Measurements from ENCODE around the gene AP1S3. TPM values are rescaled to one million over a fixed set of nuclear protein-coding genes. Genes with fewer than 3 reads are reported as not detected.

AP1S3 gene
- total RNA-seq, 2 donors from 2014 or later, result 0.71 to 1.0 TPM

DNA sequence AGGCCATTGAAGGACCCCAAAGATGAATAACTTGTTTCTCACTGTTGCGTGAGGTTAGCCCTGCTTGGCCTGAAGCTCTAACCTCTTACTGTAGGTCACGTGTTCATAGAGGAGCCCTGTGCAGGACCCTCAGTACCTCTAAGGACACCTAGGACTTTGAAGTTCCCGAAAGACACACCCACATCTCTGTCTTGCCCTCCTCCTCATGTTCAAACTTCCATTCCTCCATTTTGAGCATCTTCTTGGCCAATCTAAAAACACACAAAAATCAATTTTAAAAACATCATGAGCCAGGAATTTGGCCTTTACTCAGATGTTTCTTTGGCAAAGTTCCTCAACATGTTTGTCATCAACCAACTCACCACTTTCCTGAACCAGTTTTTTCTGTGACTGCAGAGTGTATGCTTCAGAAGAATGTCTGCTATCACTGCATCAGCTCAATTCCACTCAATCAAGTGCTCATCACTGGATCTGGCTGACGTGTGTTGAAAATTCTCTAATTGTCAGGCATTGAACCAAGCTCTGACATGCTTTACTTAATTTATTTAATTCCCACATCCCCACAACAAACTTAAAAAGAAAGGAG is 101.6 kb downstream of the AP1S3 start:
- intact Hi-C loops (cut with DNase I), result no loop called here
- ATAC-seq (peak; percentile 25 to 92), DNase-seq (no peak)

DNA sequence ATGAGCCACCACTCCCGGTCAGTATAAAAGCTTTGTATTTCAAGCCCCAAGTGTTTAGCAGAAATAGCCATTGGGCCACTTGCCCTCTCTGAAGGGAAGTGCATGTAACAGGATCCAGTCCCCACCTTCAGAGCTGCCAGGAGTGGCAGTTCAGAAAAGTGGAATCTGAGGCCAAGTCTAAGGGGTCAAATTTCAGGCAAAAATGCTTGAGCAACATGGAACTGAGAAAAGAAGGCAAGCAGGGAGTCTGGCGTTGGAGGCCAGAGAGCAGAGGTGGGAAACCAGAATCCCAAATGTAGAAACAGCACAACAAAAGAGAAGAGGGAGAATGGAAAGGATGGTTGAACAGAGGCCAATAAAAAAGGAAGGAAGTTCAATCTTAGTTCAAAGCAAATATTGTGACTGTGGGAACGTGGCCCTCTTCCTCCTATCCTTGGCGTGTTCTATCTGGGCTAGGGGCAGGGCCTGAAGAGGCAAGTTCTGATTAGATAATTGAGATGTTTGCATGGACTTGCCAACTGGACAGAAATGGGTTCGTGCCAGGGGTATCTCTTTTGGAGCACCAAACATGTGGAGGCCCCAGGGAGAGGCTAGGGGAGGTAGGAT is 102.2 kb downstream of the AP1S3 start:
- DNase-seq, result peak; percentile 19
- peak; percentile 16 to 25 for ATAC-seq
- intact Hi-C loops (cut with DNase I), result no loop called here

DNA sequence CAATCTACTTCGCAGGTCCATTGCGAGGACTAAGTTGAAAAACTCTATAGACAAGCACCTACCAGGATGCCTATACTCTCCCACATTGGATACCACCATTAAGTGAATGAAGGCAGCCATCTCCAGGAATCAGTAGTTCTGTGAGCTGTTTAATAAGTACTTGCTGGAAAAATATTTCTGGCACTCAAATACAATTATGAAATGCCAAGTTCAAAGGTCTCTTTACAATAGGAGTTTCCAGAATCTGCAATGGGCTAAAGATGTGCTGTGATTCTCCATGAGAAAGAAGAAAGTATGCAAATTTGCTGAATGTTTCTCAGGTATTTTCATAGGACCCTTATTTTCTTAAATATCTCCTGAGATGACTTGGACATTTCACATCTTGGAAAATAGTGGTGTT is 103.0 kb downstream of the AP1S3 start:
- intact Hi-C loops (cut with DNase I), result no loop called here
- DNase-seq (no peak), ATAC-seq (no peak)

DNA sequence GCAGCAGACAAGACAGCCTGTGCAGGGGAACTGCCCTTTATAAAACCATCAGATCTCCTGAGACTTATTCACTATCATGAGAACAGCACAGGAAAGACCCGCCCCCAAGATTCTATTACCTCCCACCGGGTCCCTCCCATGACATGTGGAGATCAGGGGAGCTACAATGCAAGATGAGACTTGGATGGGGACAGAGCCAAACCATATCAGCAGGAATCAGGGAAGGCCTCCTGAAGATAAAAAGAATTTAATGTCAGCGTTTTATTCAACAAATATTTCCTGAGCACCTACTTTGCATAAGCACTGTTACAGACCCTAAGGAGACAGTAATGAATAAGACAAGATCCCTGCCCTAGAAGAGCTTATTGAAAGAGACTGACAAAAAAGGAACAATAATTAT is 105.0 kb downstream of the AP1S3 start:
- intact Hi-C loops (cut with DNase I), result no loop called here
- no peak for ATAC-seq

DNA sequence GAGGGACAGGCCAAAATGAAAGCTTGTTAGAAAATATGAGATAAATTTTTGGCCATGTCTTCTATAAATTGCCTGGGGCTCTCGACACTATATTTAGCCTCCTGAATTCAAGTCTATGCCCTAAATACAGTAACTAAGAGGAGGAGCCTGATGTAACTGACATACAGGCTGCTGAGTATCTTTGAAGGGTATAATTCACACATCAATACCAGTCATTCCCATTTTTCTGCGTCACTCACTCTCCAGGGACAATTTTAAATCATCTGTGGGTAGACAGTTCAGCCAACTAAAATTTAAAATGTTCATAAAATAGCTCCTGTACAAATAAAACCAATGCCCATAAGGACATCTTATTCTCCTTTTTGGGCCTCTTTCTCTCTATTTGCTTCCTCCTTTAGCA is 105.9 kb downstream of the AP1S3 start:
- ATAC-seq (no peak), DNase-seq (no peak)
- intact Hi-C loops (cut with DNase I), result no loop called here

More for the DNA sequence above, 105.0 kb downstream of the AP1S3 start:
- no peak for DNase-seq

GRCh38 chr2:223729781-223730180 is 107.6 kb downstream of the AP1S3 start:
- no peak for DNase-seq
- ATAC-seq, result no peak
- intact Hi-C loops (cut with DNase I), result no loop called here

DNA sequence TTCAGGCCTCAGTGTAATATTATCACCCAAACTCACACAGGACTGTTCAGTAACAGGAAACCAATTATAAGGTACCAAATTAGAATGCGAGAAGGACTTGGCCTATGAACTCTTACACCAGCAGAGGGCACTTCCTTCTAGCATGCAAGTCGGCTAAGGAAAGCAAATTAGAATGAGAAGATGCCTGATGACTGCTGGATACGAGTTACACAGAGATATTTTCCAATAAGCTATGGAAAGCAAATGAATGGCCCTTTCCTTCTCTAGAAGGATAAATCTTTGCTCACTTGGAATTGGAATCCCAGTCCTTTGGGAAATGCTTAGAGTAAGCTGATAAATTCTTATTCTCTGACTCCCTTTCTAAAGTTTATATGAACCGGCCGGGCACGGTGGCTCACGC is 109.8 kb downstream of the AP1S3 start:
- intact Hi-C loops (cut with DNase I), result no loop called here
- no peak for ATAC-seq

DNA sequence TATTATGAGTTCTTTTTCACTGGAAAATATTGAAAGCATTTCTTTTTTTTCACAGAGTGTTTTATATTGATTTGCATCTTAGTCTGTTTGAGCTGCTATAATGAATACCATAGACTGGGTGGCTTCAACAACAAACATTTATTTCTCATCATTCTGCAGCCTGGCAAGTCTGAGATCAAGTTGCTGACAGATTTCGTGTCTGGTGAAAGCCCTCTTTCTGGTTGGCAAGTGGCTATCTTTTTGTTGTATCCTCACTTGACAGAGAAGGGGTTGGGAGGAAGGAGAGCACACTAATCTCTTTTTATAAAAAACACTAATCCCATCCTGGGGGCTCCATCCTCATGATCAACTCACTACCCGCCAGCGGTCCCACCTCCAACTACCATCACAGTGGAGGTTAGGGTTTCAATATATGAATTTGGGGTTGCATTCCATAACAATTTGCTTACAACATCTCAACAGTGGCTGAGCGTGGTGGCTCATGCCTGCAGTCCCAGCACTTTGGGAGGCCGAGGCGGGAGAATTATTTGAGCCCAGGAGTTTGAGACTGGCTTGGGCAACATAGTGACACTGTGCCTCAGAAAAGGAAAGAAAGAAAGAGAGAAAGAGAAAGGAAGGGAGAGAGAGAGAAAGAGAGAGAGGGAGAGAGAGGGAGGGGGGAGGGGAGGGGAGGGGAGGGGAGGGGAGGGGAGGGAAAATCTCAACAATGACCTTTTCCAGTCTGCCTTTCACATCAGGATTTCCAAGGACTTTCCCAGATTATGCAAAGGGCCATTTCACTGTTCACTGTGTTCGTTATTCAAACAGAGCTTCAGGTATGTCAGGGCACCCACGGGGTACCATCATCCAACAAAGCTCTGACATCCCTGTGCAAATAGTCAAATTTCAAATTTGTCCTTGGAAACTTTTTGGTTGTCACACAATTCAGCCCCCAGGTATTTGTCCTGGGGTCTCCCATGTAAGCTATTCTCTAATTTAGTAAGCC is 111.1 kb downstream of the AP1S3 start:
- DNase-seq, result no peak
- ATAC-seq, result peak in 1 of 2 donors; percentile 3
- intact Hi-C loops (cut with DNase I), result no loop called here

More for the DNA sequence above, 109.8 kb downstream of the AP1S3 start:
- DNase-seq, result no peak

- intact Hi-C loops (cut with DNase I), result no loop called here
- ATAC-seq (peak; percentile 95 to 97), DNase-seq (peak; percentile 92)
Observed at GRCh38 chr2:223725494-223725893, 111.9 kb downstream of the AP1S3 start.

GRCh38 chr2:223724861-223725260 is 112.5 kb downstream of the AP1S3 start:
- ATAC-seq (peak in 1 of 2 donors; percentile 12), DNase-seq (no peak)
- intact Hi-C loops (cut with DNase I), result no loop called here

DNA sequence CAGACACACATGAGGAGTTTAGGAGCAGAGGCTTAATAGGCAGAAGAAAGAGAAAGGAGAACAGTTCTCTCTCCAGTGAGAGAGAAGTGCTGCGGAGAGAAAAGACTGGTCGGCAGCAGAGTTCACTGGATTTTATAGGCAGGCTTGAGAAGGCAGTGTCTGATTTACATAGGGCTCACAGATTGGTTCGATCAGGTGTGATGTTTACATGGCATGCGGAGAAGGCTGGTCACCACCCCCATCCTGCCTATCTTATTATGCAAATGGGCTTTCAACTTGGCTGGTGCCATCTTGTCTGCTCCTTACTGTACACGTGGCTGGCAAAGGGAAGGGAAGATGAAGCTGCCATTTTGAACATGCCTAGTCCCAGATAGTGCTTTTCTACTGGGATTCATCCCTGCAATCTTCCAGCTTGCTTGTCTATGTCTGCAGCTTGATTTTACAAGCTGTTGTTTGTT is 113.4 kb downstream of the AP1S3 start:
- intact Hi-C loops (cut with DNase I), result no loop called here
- no peak for ATAC-seq

GRCh38 chr2:223722226-223722625 is 115.2 kb downstream of the AP1S3 start:
- ATAC-seq (no peak), DNase-seq (no peak)
- intact Hi-C loops (cut with DNase I), result no loop called here

More for the DNA sequence above, 113.4 kb downstream of the AP1S3 start:
- DNase-seq, result no peak

- ATAC-seq, result no peak
- intact Hi-C loops (cut with DNase I), result no loop called here
- no peak for DNase-seq
Observed at GRCh38 chr2:223721746-223722145, 115.6 kb downstream of the AP1S3 start.

DNA sequence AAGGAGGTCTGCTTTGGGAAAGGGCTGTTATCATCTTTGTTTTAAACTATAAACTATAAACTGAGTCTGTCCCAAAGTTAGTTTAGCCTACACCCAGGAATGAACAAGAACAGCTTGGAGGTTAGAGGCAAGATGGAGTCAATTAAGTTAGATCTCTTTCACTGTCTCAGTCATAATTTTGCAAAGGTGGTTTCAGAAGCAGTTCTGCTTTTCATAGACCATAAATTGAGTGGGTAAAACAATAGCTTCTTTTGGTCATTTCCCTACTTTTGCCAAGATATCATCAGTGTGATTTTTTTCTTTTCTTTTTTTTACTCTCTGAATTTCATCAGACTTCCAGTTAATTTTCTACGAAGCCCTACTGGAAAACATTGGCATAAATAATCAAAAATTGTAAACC is 117.0 kb downstream of the AP1S3 start:
- DNase-seq, result no peak
- intact Hi-C loops (cut with DNase I), result no loop called here
- ATAC-seq, result no peak

DNA sequence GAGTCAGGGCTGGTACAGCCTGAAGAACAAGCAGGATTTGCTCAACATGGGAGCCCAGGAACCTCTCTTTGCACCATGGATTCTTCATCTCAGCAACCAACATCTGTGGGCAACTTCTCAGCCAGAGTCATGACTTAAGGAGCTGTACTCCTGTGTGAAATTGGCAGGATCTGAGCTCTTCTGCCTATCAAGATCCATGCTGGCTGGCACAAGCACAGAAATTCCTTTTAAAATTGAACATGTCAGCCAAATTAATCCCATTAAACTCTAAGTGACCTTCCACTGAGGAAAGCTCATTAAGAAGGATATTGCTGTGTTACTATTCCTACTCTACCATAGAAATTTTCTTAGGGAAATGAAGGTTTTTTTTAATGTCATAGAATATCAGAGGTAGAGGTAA is 124.7 kb downstream of the AP1S3 start:
- DNase-seq, result no peak
- intact Hi-C loops (cut with DNase I), result no loop called here
- ATAC-seq, result peak in 1 of 2 donors; percentile 58

DNA sequence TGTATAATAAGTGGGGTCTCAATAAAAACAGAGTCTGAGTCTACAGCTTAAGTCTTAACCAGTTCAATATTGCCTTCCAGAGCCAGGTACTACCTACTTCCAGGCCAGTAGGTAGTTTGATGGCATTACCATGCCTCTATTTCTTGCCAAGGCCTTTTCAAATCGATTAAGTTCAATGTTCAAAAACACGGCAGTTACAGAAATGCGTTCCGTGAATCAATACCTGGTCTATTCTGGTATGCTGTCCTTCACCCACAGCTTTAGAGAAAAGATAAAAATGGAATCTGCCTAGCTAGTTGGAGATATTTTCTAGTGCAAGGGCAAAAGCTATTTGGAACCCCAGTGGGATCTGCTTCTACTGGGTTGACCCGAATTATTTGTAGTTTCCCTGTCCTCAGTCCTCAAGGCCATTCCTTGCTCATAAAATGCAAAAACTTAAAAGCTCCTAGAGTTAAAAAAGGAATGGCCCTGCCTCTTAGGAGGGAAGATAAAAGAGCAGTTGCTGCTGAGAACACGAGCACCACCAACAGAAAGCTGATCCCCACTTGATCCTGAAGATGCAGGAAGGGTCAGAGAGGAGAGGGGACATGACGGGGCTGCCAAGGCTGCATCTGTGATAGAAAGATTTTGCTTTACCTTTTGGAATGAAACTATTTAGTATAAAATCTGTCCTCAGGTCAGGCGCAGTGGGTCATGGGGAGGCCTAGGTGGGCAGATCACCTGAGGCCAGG is 125.6 kb downstream of the AP1S3 start:
- no peak for DNase-seq
- intact Hi-C loops (cut with DNase I), result no loop called here
- no peak for ATAC-seq
